GM06990 (cell line): ENCODE data around the gene PSMD13.

Experiments
- DNase-seq: peaks from one replicate; pipeline ENCODE4 v3.0.0-alpha.2; 2011; ENCODE audit not compliant: insufficient read length; ENCODE audit errors: extremely low read depth
- H3K27me3 ChIP-seq: replicated peaks from 2 replicates; pipeline ENCODE4 v1.6.0; 2011; ENCODE audit warnings: low read length; ENCODE audit not compliant: control insufficient read depth, insufficient read depth
- H3K36me3 ChIP-seq: 2 replicates; pipeline ENCODE4 v1.5.1; 2011; ENCODE audit warnings: low read length; ENCODE audit not compliant: control insufficient read depth, insufficient read depth
- H3K4me3 ChIP-seq: replicated peaks from 2 replicates; pipeline ENCODE4 v1.5.1; 2011; ENCODE audit warnings: low read depth, mild to moderate bottlenecking, control low read depth, low read length
- TF ChIP-seq, protein P1 (sequence below): IDR thresholded peaks from 2 replicates; pipeline ENCODE4 v1.5.1; 2011; ENCODE audit warnings: low read length, control low read depth, mild to moderate bottlenecking, inconsistent platforms; ENCODE audit not compliant: insufficient read depth, poor library complexity, severe bottlenecking

The PSMD13 gene

DNA sequence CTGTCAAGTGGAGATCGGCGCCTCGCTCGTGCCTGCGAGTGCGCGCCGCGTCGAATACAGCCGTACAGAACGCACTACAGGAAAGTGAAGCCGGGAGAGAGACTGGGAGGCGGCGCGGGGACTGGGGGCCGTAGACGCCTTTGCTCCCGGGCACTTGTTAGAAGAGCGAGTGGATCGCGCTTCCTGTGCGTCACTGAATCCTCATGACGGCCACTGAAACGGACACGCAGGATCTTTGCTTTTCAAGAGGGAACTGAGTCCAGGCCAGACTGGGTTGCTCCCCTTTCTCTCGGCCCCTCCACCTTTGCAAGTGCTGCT lies 29.0 kb upstream of the PSMD13 start:
- peaks cover 53% of the 10 kb centered on the region for H3K36me3 ChIP-seq
- H3K4me3 ChIP-seq: peak overlapping the region; percentile 96
- no peaks in the 10 kb centered on the region for H3K27me3 ChIP-seq
- TF ChIP-seq, protein P1, sequence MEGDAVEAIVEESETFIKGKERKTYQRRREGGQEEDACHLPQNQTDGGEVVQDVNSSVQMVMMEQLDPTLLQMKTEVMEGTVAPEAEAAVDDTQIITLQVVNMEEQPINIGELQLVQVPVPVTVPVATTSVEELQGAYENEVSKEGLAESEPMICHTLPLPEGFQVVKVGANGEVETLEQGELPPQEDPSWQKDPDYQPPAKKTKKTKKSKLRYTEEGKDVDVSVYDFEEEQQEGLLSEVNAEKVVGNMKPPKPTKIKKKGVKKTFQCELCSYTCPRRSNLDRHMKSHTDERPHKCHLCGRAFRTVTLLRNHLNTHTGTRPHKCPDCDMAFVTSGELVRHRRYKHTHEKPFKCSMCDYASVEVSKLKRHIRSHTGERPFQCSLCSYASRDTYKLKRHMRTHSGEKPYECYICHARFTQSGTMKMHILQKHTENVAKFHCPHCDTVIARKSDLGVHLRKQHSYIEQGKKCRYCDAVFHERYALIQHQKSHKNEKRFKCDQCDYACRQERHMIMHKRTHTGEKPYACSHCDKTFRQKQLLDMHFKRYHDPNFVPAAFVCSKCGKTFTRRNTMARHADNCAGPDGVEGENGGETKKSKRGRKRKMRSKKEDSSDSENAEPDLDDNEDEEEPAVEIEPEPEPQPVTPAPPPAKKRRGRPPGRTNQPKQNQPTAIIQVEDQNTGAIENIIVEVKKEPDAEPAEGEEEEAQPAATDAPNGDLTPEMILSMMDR: no peak
- no peak for DNase-seq

DNA sequence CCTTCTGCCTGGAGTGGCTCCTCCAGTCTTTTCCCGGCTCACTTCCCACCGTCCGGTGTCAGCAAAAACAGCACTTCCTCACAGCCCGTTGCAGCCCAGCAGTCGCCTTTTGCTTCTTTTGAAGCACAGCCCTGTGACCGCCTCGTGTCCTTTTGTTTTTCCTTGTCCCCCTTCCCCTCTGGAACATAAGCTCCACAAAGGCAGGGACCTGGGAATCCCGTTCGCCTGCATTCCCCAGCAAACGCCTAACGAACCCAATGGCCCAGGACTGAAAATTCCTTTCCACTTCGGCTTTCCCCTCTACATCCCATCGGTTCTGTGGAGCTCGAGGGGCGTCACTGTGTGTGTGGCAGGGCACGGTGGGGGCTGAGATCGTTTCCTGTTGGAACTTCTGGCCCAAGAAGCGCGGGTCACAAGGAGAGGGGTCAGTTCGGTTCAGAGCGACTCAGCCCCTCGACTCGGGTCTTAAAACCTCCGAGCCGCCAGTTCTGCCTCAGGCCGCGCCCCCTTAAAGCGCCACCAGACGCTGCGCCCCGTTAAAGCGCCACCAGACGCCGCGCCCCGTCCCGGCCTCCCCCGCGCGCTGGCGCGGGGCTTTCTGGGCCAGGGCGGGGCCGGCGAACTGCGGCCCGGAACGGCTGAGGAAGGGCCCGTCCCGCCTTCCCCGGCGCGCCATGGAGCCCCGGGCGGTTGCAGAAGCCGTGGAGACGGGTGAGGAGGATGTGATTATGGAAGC lies 28.4 kb upstream of the PSMD13 start:
- Histone ChIP-seq H3K27me3 (no peaks in the 10 kb centered on the region), H3K4me3 (peak overlapping the region; percentile 96), H3K36me3 (peaks cover 55% of the 10 kb centered on the region)
- DNase-seq: peak; percentile 88
- TF ChIP-seq, protein P1: no peak

DNA sequence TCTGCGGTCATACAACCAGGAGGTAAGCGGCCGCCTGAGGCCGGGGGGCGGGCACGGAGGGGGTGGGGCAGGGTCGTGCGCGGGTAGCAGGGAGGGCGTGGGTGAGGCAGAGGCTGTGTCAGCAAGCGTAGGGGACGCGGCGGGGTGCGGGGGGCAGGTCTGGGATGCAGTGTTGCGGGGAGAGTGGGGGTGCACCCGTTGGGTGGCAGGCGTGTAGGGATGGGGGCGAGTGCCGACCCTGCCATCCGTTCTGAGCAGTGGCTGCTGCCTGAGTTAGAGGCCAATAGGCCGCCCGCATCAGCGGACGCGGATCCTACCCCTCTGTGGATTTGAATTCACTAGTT lies 27.9 kb upstream of the PSMD13 start:
- TF ChIP-seq, protein P1: no peak
- H3K36me3 ChIP-seq: peaks cover 51% of the 10 kb centered on the region
- no peaks in the 10 kb centered on the region for H3K27me3 ChIP-seq
- no peak for DNase-seq
- H3K4me3 ChIP-seq: peak overlapping the region; percentile 96

DNA sequence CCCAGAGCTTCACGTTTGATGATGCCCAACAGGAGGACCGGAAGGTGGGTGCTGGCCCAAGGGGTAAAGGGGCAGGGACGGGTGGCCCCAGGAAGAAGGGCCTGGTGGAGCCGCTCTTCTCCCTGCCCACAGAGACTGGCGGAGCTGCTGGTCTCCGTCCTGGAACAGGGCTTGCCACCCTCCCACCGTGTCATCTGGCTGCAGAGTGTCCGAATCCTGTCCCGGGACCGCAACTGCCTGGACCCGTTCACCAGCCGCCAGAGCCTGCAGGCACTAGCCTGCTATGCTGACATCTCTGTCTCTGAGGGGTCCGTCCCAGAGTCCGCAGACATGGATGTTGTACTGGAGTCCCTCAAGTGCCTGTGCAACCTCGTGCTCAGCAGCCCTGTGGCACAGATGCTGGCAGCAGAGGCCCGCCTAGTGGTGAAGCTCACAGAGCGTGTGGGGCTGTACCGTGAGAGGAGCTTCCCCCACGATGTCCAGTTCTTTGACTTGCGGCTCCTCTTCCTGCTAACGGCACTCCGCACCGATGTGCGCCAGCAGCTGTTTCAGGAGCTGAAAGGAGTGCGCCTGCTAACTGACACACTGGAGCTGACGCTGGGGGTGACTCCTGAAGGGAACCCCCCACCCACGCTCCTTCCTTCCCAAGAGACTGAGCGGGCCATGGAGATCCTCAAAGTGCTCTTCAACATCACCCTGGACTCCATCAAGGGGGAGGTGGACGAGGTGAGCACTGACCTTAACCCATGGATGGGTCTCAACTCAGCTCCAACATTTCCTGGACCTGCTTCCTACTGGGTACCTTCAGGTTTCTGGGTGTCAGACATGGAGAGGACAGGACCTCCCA lies 27.3 kb upstream of the PSMD13 start:
- TF ChIP-seq, protein P1: no peak
- peaks cover 50% of the 10 kb centered on the region for H3K36me3 ChIP-seq
- no peaks in the 10 kb centered on the region for H3K27me3 ChIP-seq
- DNase-seq: no peak
- H3K4me3 ChIP-seq: peak overlapping the region; percentile 96

DNA sequence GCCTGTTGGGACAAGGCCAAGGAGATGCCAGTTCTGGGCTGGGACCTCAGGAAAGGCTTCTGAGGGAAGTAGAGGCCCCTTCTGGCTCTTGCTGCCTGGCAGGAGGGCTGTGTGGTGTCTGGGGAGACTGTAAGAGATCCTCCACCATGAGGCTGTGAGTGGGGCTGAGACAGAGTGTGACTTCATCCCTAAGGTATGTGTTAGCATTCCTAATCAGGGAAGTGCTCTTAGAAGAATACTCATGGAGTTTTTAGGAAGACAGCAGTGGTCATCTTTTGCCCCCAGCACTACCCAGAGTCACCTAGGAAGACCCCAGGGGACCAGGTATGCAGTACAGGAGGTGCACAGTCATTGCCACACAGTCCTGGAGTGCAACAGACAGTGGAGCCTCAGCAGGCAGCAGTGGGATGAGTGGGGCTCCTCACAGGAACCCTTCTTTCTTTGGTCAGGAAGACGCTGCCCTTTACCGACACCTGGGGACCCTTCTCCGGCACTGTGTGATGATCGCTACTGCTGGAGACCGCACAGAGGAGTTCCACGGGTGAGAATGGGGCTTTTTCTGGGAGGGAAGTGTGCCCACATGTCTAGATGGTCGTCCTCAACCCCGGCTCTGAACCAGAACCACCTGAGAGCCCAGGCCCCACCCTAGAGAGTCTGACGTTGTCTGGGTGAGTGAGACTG lies 26.5 kb upstream of the PSMD13 start:
- H3K27me3 ChIP-seq: no peaks in the 10 kb centered on the region
- peaks cover 47% of the 10 kb centered on the region for H3K36me3 ChIP-seq
- TF ChIP-seq, protein P1: no peak
- no peak for DNase-seq
- peak overlapping the region; percentile 96 for H3K4me3 ChIP-seq
